SK-N-SH (cell line): Measurements from ENCODE around the gene FARSB.

Source experiments
- CHD2 ChIP-seq: fragments of 150-350 bp; IDR thresholded peaks from 2 replicates; pipeline ENCODE4 v1.6.1; 2018; ENCODE audit warnings: low read length; ENCODE audit not compliant: partially characterized antibody
- ELF1 ChIP-seq: IDR thresholded peaks from 2 replicates; pipeline ENCODE4 v1.4.0; 2012
- FOXJ3 ChIP-seq: sonication (generic); formaldehyde crosslinking; IDR thresholded peaks from 2 replicates; pipeline ENCODE4 v1.5.1; 2020; ENCODE audit warnings: mild to moderate bottlenecking, missing genetic modification reagents
- FOXM1 ChIP-seq: IDR thresholded peaks from 2 replicates; pipeline ENCODE4 v1.4.0; 2012; ENCODE audit warnings: low read depth, mild to moderate bottlenecking
- MAX ChIP-seq: IDR thresholded peaks from 2 replicates; pipeline ENCODE4 v1.4.0; 2012; ENCODE audit warnings: low read depth
- MXI1 ChIP-seq: IDR thresholded peaks from 2 replicates; pipeline ENCODE4 v1.6.1; 2012; ENCODE audit warnings: mild to moderate bottlenecking, low read depth, low read length, improper control_type of control experiment
- NRF1 ChIP-seq: IDR thresholded peaks from 2 replicates; pipeline ENCODE4 v1.6.1; 2012; ENCODE audit warnings: low read depth, mild to moderate bottlenecking, low read length
- PBX3 ChIP-seq: IDR thresholded peaks from 2 replicates; pipeline ENCODE4; 2012
- POLR2AphosphoS5 ChIP-seq: IDR thresholded peaks from 2 replicates; pipeline ENCODE4 v1.6.1; 2012; ENCODE audit warnings: low read depth, low read length
- RFX5 ChIP-seq: IDR thresholded peaks from 2 replicates; pipeline ENCODE4 v1.6.1; 2012; ENCODE audit warnings: mild to moderate bottlenecking, improper control_type of control experiment, low read length
- TEAD4 ChIP-seq: IDR thresholded peaks from 2 replicates; pipeline ENCODE4 v1.4.0; 2012; ENCODE audit warnings: mild to moderate bottlenecking, borderline replicate concordance; ENCODE audit not compliant: insufficient read depth
- ZBTB33 ChIP-seq: IDR thresholded peaks from 2 replicates; pipeline ENCODE4 v1.4.0; 2012; ENCODE audit warnings: low read depth, borderline replicate concordance
- TF ChIP-seq, protein P1 (sequence below): fragments of 200-600 bp; sonication (generic); IDR thresholded peaks from 2 replicates; pipeline ENCODE4 v1.6.1; 2017; ENCODE audit warnings: antibody characterized with exemption, mild to moderate bottlenecking, moderate library complexity

GRCh38 chr2:222609381-222609780 lies 46.5 kb downstream of the FARSB start:
- TF ChIP-seq FOXJ3 (CRISPR knock-in tag) (no peak), POLR2AphosphoS5 (no peak), RFX5 (no peak), CHD2 (no peak), MXI1 (no peak), MAX (no peak), ZBTB33 (no peak), ELF1 (no peak), NRF1 (no peak), FOXM1 (no peak), TEAD4 (no peak), PBX3 (peak; percentile 75)
- TF ChIP-seq, protein P1, sequence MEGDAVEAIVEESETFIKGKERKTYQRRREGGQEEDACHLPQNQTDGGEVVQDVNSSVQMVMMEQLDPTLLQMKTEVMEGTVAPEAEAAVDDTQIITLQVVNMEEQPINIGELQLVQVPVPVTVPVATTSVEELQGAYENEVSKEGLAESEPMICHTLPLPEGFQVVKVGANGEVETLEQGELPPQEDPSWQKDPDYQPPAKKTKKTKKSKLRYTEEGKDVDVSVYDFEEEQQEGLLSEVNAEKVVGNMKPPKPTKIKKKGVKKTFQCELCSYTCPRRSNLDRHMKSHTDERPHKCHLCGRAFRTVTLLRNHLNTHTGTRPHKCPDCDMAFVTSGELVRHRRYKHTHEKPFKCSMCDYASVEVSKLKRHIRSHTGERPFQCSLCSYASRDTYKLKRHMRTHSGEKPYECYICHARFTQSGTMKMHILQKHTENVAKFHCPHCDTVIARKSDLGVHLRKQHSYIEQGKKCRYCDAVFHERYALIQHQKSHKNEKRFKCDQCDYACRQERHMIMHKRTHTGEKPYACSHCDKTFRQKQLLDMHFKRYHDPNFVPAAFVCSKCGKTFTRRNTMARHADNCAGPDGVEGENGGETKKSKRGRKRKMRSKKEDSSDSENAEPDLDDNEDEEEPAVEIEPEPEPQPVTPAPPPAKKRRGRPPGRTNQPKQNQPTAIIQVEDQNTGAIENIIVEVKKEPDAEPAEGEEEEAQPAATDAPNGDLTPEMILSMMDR: no peak
